Measurements from ENCODE around the gene ZFYVE21. TPM values are rescaled to one million over a fixed set of nuclear protein-coding genes. Genes with fewer than 3 reads are reported as not detected.

ZFYVE21 gene
- total RNA-seq, 6 experiments from 2014 or later = 40.9 to 47.7 (median 42.1) TPM

DNA sequence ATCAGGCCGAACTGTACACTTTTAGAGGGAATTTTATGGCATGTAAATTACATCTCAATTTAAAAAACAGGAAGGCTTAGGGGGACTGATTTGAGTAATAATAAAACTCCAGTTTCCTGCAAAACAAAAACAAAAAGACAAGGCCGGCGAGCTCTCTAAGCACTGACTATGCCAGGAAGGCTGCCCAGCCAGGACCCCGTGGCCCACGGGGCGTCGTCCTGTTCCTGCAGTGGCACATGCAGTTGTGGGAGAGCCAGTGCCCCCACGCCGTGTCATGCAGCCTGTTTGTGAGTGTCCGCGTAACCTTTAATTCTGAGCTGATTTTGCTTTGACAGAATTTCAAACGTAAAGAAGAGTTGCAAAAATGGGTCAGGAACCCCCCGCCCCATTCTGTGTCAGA is 10.9 kb upstream of the ZFYVE21 start:
- TF ChIP-seq, protein P1, sequence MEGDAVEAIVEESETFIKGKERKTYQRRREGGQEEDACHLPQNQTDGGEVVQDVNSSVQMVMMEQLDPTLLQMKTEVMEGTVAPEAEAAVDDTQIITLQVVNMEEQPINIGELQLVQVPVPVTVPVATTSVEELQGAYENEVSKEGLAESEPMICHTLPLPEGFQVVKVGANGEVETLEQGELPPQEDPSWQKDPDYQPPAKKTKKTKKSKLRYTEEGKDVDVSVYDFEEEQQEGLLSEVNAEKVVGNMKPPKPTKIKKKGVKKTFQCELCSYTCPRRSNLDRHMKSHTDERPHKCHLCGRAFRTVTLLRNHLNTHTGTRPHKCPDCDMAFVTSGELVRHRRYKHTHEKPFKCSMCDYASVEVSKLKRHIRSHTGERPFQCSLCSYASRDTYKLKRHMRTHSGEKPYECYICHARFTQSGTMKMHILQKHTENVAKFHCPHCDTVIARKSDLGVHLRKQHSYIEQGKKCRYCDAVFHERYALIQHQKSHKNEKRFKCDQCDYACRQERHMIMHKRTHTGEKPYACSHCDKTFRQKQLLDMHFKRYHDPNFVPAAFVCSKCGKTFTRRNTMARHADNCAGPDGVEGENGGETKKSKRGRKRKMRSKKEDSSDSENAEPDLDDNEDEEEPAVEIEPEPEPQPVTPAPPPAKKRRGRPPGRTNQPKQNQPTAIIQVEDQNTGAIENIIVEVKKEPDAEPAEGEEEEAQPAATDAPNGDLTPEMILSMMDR (IDR thresholded peaks at IDR 0.05) = no peak

DNA sequence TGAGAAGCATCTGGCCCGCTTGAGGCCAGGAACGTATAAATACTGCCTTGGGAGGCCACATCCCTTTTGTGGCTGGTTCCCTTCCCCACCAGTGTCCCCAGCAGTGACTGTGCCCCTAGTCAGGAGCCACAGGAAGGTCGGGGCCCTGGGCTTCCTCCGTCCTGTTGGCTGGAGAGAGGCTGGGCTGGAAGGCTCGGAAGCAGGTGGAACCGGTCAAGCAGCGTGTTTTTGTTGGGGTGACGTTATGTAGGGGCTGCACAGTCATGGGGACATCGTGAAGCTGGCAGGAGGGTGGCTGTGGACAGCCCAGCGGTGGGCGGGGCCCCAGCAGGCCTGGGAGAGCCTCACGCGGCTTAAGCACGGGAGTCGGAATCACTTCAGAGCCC is 10.5 kb upstream of the ZFYVE21 start:
- no peak for DNase-seq
- Mint-ChIP-seq H3K9me3 (peaks cover 17% of the 10 kb centered on the region), H3K4me3 (peak overlapping the region; percentile 31; the same call in 1 of the 2 replicates), H3K27me3 (ENCODE audit: insufficient read depth) (peaks cover 32% of the 10 kb centered on the region), H3K36me3 (ENCODE audit: low read depth) (peaks cover 30% of the 10 kb centered on the region), H3K27ac (peak overlapping the region; percentile 49), H3K4me1 (ENCODE audit: low read depth) (no peaks in the 10 kb centered on the region; the same call in 1 of the 2 replicates)
- TF ChIP-seq, protein P1 (IDR thresholded peaks at IDR 0.05) = no peak

More for the DNA sequence above, 10.9 kb upstream of the ZFYVE21 start:
- Mint-ChIP-seq H3K4me3 (peak overlapping the region; percentile 31; the same call in 1 of the 2 replicates), H3K27me3 (ENCODE audit: insufficient read depth) (peaks cover 32% of the 10 kb centered on the region), H3K4me1 (ENCODE audit: low read depth) (no peaks in the 10 kb centered on the region; the same call in 1 of the 2 replicates), H3K9me3 (peaks cover 17% of the 10 kb centered on the region), H3K36me3 (ENCODE audit: low read depth) (peaks cover 30% of the 10 kb centered on the region), H3K27ac (peak overlapping the region; percentile 49; the same call in 1 of the 2 replicates)
- no peak for DNase-seq

DNA sequence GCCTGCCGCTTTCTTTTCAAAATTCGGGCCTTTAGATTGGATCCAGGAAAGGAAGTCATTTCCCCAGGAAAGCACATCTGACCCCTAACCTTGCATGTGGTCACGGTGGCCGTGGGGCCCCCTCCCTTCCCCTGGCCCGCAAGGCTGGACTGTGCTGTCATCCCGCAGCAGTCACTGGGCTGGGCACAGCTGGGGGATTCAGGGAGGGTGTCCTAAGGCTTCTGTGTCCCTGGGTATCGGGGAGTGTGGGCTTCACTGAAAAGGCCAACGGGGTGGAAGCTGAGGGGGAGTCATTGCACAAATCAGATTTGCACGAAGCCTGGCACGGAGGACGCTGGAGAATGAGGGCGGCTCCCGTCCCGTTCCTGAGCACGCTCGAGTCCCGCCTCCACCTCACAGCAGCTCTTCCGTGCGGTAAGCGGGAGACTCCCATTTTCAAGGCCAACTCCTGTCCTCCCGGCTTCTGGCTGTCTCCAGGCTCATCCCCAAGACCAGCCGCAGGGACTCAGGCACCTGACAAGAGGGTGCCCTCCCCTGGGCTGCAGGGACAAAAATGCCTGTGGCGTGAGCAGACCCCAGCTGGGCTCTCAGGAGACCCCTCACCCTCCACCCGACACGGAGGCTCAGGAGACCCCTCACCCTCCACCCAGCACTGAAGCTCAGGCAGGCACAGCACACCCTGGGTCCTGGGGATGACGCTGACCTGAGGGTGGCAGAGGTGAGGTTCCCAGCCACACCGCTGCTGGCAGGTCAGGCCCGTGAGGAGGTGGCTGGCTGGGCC is 9.9 kb upstream of the ZFYVE21 start:
- Mint-ChIP-seq H3K9me3 (peaks cover 17% of the 10 kb centered on the region), H3K36me3 (ENCODE audit: low read depth) (peaks cover 30% of the 10 kb centered on the region), H3K27me3 (ENCODE audit: insufficient read depth) (peaks cover 32% of the 10 kb centered on the region), H3K27ac (no peak overlapping the region), H3K4me1 (ENCODE audit: low read depth) (no peaks in the 10 kb centered on the region; the same call in 1 of the 2 replicates), H3K4me3 (no peak overlapping the region)
- TF ChIP-seq, protein P1 (IDR thresholded peaks at IDR 0.05) = no peak
- DNase-seq = no peak

DNA sequence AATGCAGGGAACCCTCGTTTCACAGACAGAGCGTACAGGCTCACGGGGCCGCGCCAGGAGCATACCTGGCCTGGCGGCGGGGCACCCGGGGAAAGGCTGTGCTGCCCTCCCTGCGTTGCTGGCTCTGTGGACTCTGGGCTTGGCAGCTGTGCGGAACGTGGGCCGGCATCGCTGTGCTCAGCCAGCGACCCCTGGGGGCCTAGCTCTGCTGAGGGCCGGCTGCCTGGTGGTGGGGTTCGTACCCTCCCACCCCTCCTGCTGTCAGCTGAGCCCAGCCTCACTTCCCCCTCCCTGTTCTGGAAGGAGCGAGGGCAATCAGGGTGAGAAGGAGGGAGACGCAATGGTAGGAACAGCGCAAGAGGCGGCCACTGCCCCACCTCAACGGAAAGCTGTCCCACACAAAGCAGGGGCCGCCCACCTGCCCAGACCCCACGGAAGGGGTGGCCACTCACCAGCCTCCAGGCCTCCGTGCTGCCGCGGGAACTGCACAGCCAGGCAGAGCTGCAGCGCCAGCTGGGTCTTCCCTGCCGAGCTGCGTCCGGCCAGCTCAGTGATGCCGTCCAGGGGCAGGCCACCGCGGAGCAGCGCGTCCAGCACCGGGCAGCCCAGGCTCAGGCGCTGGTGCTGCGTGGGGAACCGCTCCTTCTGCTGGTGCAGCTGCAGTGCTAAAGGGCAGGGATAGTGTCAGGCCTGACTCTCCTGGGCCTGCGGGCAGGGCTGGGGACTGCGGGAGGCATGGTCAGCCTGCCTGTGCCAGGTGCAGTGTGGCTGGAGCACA is 8.9 kb upstream of the ZFYVE21 start:
- DNase-seq = no peak
- TF ChIP-seq, protein P1 (IDR thresholded peaks at IDR 0.05) = no peak
- peaks cover 30% of the 10 kb centered on the region for H3K36me3 Mint-ChIP-seq (ENCODE audit: low read depth)
- peaks cover 30% of the 10 kb centered on the region for H3K27me3 Mint-ChIP-seq (ENCODE audit: insufficient read depth)
- H3K4me3 Mint-ChIP-seq = no peak overlapping the region
- no peak overlapping the region for H3K27ac Mint-ChIP-seq
- H3K9me3 Mint-ChIP-seq = peaks cover 17% of the 10 kb centered on the region
- no peaks in the 10 kb centered on the region; the same call in 1 of the 2 replicates for H3K4me1 Mint-ChIP-seq (ENCODE audit: low read depth)

DNA sequence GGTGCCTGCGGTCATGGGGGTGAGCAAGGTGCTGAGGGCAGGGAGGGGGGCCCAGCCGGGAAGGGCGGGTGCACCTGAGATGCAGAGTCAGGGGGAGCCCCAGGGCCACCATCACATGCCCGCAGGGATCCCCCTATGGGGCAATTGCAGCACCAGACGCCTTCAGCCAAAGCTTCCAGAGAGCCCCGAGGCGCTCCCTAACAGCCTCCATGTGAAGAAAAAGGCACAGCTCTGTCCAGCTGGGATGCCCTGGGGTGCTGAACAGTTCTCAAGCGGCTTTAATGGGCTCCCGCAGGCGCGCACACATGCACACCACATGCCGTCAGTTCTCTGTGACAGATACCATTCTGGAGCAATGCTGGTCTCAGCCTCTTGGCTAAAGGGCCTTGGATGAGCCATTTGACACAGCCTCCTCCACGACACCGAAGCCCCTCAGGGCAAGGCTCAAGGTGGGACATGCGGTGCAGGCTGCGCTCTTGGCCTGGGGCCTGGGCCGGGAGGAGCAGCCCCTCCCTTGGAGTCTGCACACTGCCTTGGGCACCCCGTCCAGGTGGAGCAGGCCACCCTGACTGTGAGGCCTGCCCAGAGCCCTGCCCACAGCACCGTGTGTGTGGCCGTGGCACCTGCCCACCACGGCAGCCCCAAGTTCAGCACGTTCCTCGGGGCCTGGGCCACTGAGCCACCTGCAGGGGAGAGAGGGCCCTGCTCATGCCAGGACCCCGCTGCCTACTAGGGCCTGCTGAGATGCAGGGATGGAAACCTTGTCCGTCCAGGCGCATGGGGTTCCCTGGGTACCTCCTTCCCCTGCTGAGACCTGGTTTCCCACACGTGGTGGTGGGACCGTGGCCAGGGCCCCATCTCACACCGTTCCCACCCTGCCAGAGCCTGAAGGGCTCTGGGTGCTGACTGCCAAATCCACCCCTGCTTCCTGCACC is 8.0 kb upstream of the ZFYVE21 start:
- peaks cover 27% of the 10 kb centered on the region for H3K27me3 Mint-ChIP-seq (ENCODE audit: insufficient read depth)
- H3K36me3 Mint-ChIP-seq (ENCODE audit: low read depth) = peaks cover 30% of the 10 kb centered on the region
- TF ChIP-seq, protein P1 (IDR thresholded peaks at IDR 0.05) = no peak
- H3K27ac Mint-ChIP-seq = no peak overlapping the region
- DNase-seq = no peak
- no peak overlapping the region for H3K4me3 Mint-ChIP-seq
- H3K4me1 Mint-ChIP-seq (ENCODE audit: low read depth) = no peaks in the 10 kb centered on the region; the same call in 1 of the 2 replicates
- peaks cover 17% of the 10 kb centered on the region for H3K9me3 Mint-ChIP-seq

Data from HFFc6 (cell line).